ENCODE measurements around the gene RPL19. TPM values are rescaled to one million over a fixed set of nuclear protein-coding genes. Genes with fewer than 3 reads are reported as not detected.

Gene RPL19
- total RNA-seq, 2 donors from 2014 or later, result 1,458 to 1,831 TPM

DNA sequence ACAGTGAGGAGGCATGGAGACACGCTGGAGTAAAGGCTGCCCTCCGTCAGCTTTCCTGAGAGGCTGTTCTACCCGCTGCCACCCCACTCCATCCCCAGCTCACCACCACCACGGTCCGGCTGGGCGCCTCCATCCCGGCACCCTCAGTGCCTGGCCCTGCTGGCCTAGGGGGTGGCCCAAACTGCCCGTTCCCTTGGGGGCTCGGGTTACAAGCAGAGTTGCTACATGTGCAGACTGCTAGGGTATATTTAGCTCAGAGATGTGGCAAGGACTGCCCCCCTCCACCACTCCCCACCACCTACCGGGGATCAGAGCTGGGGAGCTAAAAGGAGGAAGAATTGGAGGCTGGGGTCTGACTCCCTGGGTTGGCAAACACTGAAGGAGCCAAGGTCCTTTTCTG, 6.7 kb upstream of the RPL19 start:
- no peaks in the 10 kb centered on the region for H3K27me3 ChIP-seq
- H3K4me3 ChIP-seq, result no peak overlapping the region
- no peak overlapping the region for H3K27ac ChIP-seq
- DNase-seq (ENCODE audit: low spot score), result no peak
- peaks cover 0 to 35% of the 10 kb centered on the region in 2 donors for H3K4me1 ChIP-seq
- no peaks in the 10 kb centered on the region for H3K9me3 ChIP-seq
- TF ChIP-seq CTCF (IDR thresholded peaks at IDR 0.05), result no peak
- peaks cover 7% of the 10 kb centered on the region for H3K36me3 ChIP-seq

GRCh38 chr17:39194089-39194984, 5.7 kb upstream of the RPL19 start:
- Histone ChIP-seq H3K27me3 (no peaks in the 10 kb centered on the region), H3K36me3 (peaks cover 7% of the 10 kb centered on the region), H3K27ac (peak overlapping the region; percentile 81 to 86), H3K9me3 (no peaks in the 10 kb centered on the region), H3K4me1 (peaks cover 0 to 38% of the 10 kb centered on the region in 2 donors), H3K4me3 (no peak overlapping the region)
- peak; percentile 16 to 63 for TF ChIP-seq CTCF (IDR thresholded peaks at IDR 0.05)
- peak; percentile 80 for DNase-seq (ENCODE audit: low spot score)

GRCh38 chr17:39194985-39195524, 5.0 kb upstream of the RPL19 start:
- Histone ChIP-seq H3K4me1 (peaks cover 0 to 40% of the 10 kb centered on the region in 2 donors), H3K27ac (peak overlapping the region; percentile 81 to 86), H3K36me3 (peaks cover 5% of the 10 kb centered on the region), H3K9me3 (no peaks in the 10 kb centered on the region), H3K4me3 (no peak overlapping the region), H3K27me3 (no peaks in the 10 kb centered on the region)
- no peak for TF ChIP-seq CTCF (IDR thresholded peaks at IDR 0.05)
- DNase-seq (ENCODE audit: low spot score), result no peak

- Histone ChIP-seq H3K27me3 (no peaks in the 10 kb centered on the region), H3K9me3 (no peaks in the 10 kb centered on the region), H3K27ac (peak overlapping the region; percentile 81 to 86), H3K36me3 (no peaks in the 10 kb centered on the region), H3K4me3 (peak overlapping the region in 1 of 2 donors; percentile 82), H3K4me1 (peaks cover 0 to 42% of the 10 kb centered on the region in 2 donors)
- no peak for TF ChIP-seq CTCF (IDR thresholded peaks at IDR 0.05)
- DNase-seq (ENCODE audit: low spot score), result no peak
Observed at GRCh38 chr17:39195568-39196160, 4.4 kb upstream of the RPL19 start.

DNA sequence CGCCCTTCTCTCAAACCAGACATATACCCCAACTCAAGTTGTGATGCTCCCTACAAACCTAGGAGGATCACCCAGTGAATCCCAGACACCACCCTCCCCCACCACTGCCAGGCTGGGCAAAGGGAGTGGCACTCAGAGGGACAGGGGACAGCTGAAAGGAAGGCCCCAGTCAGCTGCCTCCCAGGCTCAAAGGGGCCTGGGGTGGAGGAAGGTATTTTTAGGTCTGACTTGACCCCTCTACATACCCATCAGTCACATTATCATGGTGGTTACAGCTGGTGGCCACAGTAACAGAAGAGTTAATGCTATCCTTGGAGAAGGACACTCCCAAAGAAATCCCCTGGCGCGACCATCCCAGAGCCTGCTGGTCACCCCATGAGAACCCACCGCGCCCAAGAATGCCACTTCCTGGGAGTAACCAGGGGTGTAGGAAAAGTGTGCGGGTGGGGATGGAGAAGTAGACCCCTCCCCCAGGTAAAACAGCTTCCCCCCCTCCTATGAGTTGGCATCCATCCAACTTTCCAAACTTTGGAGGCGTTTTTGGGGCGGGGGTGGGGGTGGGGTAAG, 3.8 kb upstream of the RPL19 start:
- no peak for TF ChIP-seq CTCF (IDR thresholded peaks at IDR 0.05)
- Histone ChIP-seq H3K27ac (peak overlapping the region; percentile 81 to 86), H3K36me3 (peaks cover 2% of the 10 kb centered on the region), H3K9me3 (no peaks in the 10 kb centered on the region), H3K27me3 (no peaks in the 10 kb centered on the region), H3K4me1 (peaks cover 0 to 49% of the 10 kb centered on the region in 2 donors), H3K4me3 (peak overlapping the region; percentile 62 to 82)
- no peak for DNase-seq (ENCODE audit: low spot score)
